GM19238 (cell line): ENCODE measurements around the gene SLC25A23.
"Not testable (repeated sequence)": the region's sequence is repeated elsewhere in the genome, so short reads cannot be mapped to it uniquely, and the experiment has no call there.

ENCODE experiments used
- DNase-seq: peaks from one replicate; pipeline ENCODE4 v3.0.0; 2011; ENCODE audit warnings: low spot score; ENCODE audit not compliant: insufficient read length

The SLC25A23 gene

DNA sequence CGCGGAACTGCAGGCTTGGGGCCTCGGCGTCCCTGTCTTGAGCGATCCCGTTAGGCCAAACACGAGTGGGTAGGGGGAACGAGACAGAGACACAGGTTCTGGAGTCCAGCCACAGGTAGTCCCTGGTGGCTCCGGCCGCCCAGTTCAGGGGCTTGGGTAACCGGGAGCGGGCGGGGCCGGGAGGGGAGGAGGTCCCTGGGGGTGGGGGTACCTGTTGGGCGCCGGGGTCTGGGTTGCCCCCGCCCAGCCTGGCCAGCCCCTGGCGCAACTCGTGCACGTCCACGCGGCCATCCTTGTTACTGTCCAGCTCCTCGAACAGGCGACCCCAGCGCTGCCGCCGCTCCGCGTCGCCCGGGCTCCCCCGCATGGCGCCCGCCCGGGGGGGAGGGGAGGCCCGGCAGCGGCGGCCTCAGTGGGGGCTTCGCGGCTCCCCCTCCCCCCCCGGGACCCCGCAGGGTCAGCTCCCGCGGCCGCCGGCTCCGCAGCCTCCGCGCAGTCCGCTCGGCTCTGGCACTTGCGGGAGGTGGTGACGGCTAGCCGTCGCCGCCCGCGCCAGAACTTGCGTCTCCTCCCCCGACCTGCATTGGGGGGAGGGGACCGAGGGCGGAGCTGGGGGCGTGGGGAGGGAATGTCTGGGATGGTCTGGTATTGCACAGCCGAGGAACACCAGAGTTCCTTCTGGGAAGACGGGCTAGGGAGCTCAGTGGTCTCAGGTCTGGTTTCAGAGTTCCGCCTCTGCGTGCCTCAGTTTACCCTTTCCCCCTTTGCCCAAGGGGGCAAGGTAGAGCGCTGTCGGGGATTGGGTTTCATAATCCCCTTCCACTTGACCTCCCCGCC, at the start of gene SLC25A23:
SLC25A23 (minus strand) TSS at position 531 of the 837 bp plus-strand sequence; CDS start at position 367, 164 bp downstream.
- DNase-seq, result peak; percentile 83

- not testable (repeated sequence) for DNase-seq
These were observed 48.6 kb upstream of the SLC25A23 start for GRCh38 chr19:6508028-6508771.

DNA sequence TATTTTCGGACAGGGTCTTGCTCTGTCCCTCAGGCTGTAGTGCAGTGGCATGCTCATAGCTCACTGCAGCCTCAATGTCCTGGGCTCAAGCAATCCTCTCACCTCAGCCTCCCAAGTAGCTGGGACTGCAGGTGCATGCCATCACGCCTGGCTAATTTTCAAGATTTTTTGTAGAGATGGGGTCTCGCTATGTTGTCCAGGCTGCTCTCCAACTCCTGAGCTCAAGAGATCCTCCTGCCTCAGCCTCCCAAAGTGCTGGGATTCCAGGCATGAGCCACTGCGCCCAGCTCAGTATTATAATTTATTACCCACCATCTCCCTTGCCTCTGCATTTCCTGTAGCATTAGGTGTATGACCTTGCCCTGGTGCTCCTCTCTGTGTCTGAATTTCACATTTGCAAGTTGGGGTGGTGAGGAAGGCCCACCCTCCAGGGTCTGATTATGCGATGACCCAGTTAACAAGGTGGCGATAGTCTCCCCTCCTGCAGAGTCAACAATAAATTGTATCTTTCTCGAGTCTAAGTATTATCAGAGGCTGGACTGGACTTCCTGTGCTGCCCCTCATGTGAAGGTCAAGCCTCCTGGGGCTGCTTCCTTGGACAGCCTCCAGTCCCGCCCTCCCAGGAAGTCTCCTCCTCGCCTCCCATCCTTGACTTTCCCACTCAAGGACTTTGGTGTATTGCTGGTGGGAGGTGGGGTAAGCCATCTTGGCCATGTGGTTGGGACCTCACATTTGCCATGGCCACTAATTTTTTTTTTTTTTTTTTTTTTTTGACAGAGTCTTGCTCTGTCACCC, 44.0 kb upstream of the SLC25A23 start:
- no peak for DNase-seq

DNA sequence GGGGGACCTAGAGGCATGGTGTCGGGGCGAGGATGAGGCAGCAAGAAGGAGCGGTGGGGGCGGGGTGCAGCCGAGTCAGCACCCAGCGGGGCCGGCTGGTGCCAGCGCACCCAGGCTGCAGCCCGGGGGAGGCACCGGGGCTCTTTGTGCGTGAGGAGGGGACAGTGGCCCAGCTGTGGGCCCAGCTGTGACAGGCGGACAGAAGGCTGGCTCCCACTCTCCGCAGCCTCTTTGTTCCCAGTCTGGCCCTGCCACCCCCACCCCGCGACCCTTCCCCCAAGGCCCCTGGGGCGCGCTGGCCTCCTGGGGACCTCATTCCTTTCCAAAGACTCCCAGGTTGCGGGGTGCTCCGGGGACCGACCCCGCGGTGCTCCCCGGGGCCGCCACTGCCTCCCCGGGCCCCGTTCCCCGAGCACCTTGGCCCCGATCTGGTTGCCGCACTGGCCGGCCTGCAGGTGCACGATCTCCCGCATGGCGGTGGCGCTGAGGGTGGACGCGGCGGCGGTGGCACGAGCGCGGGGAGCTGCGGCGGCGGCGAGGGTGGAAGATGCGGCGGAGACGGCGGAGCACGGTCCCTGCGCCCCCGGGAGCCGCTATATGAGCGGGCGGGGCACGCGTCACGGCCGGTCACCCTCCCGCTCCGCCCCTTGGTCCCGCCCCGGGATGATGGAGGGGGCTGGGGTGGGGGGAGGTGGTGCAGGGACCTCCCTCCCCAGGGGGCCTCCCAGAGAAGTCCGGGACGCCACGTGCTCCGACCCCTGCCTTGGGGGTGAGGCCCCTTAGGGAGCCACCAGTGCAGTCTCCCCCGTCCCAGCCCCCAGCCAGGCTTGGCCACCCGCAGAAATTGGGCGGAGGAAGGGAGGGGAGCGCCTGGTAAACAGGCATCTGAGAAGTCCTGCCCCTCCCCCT, 42.4 kb upstream of the SLC25A23 start, which contains the start of gene TUBB4A:
TUBB4A (minus strand) TSS at position 570 of the 909 bp plus-strand sequence; CDS start at position 473, 97 bp downstream.
- peak; percentile 54 for DNase-seq

GRCh38 chr19:6500837-6501739, 41.5 kb upstream of the SLC25A23 start:
- DNase-seq, result no peak

GRCh38 chr19:6499052-6499790, 39.6 kb upstream of the SLC25A23 start:
- no peak for DNase-seq

GRCh38 chr19:6498294-6499036, 38.9 kb upstream of the SLC25A23 start:
- no peak for DNase-seq

DNA sequence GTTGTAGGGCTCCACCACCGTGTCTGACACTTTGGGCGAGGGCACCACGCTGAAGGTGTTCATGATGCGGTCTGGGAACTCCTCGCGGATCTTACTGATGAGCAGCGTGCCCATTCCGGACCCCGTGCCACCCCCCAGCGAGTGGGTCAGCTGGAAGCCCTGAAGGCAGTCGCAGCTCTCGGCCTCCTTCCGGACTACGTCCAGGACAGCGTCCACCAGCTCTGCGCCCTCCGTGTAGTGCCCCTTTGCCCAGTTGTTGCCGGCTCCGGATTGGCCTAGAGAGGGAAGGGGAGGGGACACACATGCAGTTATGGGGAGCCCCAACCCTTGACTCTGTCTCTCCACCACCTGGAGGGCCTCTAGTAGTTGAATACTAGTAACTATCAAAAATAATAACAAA, 36.4 kb upstream of the SLC25A23 start:
- no peak for DNase-seq

GRCh38 chr19:6494438-6495036, 34.9 kb upstream of the SLC25A23 start:
- DNase-seq, result no peak

DNA sequence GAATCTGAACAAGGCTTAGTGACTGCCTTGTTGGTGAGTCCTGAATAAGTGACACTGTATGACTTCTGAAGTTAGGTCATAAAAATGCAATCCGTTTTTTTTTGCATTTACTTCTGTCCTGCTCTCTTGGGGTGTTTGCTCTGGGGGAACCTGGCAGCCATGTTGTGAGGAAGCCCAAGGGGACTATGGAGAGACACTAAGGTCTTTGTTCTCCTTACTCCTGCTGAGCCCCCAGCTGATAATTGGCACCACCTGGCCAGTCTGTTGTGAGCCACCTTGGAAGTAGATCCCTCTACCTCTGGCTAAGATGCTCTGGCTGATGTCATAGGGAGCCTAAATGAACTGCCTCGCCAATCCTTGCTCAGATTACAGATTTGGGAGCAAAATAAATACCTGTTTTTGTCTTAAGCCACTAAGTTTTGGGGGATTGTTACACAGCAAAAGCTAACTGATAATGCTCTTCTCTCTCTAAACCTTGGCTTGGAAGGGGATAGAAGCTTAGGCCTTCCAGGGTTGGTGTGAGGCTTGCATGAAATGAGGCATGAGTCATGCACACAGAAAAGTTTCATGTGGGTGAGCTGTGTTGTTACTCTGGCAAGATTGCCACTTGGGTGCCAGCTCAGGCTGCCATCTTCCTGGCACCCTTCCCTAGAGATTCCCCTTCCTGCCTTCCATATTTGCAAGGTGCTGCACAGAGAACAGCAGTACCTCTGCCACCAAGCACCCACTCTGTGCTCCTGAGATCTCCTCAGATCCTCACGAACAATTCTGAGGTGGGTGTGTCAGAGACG, 32.4 kb upstream of the SLC25A23 start:
- DNase-seq, result no peak

DNA sequence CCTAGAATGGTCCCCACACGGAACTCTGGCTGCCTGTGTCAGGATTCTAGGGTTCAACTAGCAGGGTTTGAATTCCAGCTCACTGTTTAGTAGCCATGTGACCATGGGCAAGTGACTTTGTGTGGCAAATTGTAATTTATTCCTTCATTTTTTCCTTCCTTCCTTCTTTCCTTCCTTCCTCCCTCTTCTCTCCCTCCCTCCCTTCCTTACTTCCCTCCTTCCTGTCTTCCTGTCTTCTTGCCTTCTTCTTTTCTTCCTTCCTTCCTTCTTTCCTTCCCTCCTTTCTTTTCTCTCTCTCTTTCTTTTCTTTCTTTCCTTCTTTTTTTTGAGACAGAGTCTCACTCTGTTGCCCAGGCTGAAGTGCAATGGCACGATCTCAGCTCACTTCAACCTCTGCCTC, 30.5 kb upstream of the SLC25A23 start:
- DNase-seq, result no peak

GRCh38 chr19:6489278-6490061, 29.9 kb upstream of the SLC25A23 start:
- DNase-seq, result no peak

DNA sequence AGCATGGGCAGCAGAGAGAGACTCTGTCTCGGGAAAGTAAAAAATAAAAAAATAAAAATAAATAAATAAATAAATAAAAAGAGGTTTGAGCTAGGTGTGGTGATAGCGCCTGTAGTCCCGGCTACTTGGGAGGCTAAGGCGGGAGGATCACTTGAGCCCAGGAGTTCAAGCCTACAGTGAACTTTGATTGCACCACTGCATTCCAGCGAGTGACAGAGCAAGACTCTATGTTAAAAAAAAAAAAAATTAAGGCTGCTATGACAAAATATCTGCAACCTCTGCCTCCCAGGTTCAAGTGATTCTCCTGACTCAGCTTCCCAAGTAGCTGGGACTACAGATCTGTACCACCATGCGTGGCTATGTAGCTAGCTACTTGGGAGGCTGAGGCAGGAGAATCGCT, 25.2 kb upstream of the SLC25A23 start:
- no peak for DNase-seq

DNA sequence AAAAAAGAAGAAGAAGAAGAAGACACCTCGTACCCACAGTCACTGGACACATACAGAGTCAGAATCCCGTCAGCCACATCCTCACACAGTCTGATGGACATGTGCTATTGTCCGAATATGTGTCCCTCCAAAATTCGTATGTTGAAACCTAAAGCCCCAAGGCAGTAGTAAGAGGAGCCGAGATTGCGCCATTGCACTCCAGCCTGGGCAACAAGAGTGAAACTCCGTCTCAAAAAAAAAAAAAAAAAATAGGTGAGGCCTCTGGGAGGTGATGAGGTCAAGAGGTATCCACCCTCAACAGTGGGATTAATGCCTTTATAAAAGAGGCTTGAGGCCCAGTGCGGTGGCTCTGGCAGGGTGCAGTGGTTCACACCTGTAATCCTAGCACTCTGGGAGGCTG, 24.6 kb upstream of the SLC25A23 start:
- no peak for DNase-seq

- no peak for DNase-seq
These were observed 23.6 kb upstream of the SLC25A23 start for GRCh38 chr19:6483235-6483634.

GRCh38 chr19:6482343-6482686, 22.7 kb upstream of the SLC25A23 start:
- no peak for DNase-seq
